ENCODE data around the gene MOB3C.

The MOB3C gene

DNA sequence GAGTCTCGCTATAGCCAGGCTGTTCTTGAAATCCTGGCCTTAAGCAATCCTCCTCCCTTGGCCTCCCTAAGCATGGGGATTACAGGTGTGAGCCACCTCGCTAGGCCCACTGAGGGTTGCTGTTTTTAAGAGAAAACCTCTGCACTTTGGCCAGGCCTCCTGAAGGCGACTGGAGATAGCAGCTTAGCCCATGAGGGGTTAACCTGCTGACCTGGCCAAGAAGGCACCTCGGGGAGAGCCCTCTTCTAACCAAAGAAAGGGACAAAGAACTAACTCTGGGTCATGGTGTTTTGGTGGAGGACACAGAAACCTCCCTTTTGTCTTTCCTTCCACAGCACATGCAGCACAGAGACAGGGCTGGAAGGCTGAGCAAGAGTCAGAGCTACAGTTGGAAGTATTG is 47.5 kb downstream of the MOB3C start:
- Histone ChIP-seq H3K27me3 (ENCODE audit: low read length) (no peaks in the 10 kb centered on the region), H3K36me3 (ENCODE audit: low read length) (no peaks in the 10 kb centered on the region), H2AFZ (ENCODE audit: low read depth, low read length, severe bottlenecking) (no peak overlapping the region), H3K4me2 (ENCODE audit: low read depth, low read length, poor library complexity, severe bottlenecking) (no peak overlapping the region), H3K9me2 (replicated peaks; ENCODE audit: insufficient read depth, low read length) (no peaks in the 10 kb centered on the region), H4K20me1 (ENCODE audit: low read depth, low read length) (no peaks in the 10 kb centered on the region), H3F3A (ENCODE audit: insufficient read depth) (no peaks in the 10 kb centered on the region), H3K9me3 (ENCODE audit: insufficient read depth, low read length) (no peaks in the 10 kb centered on the region), H3K4me3 (ENCODE audit: insufficient read depth, low read length, poor library complexity, severe bottlenecking) (no peak overlapping the region), H3K79me2 (ENCODE audit: insufficient read depth, low read length) (no peaks in the 10 kb centered on the region), H3K9ac (ENCODE audit: low read length) (no peak overlapping the region), H3K27ac (ENCODE audit: low read depth, low read length) (no peak overlapping the region)
- TF ChIP-seq, protein P1, sequence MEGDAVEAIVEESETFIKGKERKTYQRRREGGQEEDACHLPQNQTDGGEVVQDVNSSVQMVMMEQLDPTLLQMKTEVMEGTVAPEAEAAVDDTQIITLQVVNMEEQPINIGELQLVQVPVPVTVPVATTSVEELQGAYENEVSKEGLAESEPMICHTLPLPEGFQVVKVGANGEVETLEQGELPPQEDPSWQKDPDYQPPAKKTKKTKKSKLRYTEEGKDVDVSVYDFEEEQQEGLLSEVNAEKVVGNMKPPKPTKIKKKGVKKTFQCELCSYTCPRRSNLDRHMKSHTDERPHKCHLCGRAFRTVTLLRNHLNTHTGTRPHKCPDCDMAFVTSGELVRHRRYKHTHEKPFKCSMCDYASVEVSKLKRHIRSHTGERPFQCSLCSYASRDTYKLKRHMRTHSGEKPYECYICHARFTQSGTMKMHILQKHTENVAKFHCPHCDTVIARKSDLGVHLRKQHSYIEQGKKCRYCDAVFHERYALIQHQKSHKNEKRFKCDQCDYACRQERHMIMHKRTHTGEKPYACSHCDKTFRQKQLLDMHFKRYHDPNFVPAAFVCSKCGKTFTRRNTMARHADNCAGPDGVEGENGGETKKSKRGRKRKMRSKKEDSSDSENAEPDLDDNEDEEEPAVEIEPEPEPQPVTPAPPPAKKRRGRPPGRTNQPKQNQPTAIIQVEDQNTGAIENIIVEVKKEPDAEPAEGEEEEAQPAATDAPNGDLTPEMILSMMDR (IDR thresholded peaks at IDR 0.05; ENCODE audit: insufficient read depth, low read length, poor library complexity, severe bottlenecking) = no peak
- TF ChIP-seq EZH2phosphoT487 (conservative IDR thresholded peaks at IDR 0.05; ENCODE audit: low read length) = no peak

DNA sequence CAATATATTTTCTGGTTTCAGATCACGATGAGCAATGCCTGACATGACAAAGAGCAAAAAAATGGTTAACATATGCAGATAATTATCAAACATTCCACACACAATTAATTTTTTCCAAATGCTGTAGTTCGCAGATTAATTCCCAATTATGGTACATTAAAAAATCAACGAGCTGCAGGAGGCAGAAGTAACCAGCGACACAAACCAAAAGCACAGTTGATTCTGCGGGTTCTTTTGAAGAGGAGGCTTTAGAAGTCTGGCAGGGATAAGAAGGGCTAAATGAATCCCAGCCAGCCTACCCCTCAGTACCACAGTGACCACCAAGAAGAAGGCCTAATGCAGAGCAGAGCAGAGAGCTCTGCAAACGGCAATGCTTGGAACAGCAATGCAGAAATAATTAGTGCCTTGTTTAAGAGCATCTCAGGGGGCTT is 48.1 kb downstream of the MOB3C start:
- TF ChIP-seq, protein P1 (IDR thresholded peaks at IDR 0.05; ENCODE audit: insufficient read depth, low read length, poor library complexity, severe bottlenecking) = no peak
- TF ChIP-seq EZH2phosphoT487 (conservative IDR thresholded peaks at IDR 0.05; ENCODE audit: low read length) = no peak
- Histone ChIP-seq H3K27me3 (ENCODE audit: low read length) (no peaks in the 10 kb centered on the region), H3K79me2 (ENCODE audit: insufficient read depth, low read length) (no peaks in the 10 kb centered on the region), H3K36me3 (ENCODE audit: low read length) (no peaks in the 10 kb centered on the region), H3K9me2 (replicated peaks; ENCODE audit: insufficient read depth, low read length) (no peaks in the 10 kb centered on the region), H3K9me3 (ENCODE audit: insufficient read depth, low read length) (no peaks in the 10 kb centered on the region), H4K20me1 (ENCODE audit: low read depth, low read length) (no peaks in the 10 kb centered on the region), H3F3A (ENCODE audit: insufficient read depth) (no peaks in the 10 kb centered on the region), H3K4me2 (ENCODE audit: low read depth, low read length, poor library complexity, severe bottlenecking) (no peak overlapping the region), H3K27ac (ENCODE audit: low read depth, low read length) (no peak overlapping the region), H2AFZ (ENCODE audit: low read depth, low read length, severe bottlenecking) (no peak overlapping the region), H3K4me3 (ENCODE audit: insufficient read depth, low read length, poor library complexity, severe bottlenecking) (no peak overlapping the region), H3K9ac (ENCODE audit: low read length) (no peak overlapping the region)

DNA sequence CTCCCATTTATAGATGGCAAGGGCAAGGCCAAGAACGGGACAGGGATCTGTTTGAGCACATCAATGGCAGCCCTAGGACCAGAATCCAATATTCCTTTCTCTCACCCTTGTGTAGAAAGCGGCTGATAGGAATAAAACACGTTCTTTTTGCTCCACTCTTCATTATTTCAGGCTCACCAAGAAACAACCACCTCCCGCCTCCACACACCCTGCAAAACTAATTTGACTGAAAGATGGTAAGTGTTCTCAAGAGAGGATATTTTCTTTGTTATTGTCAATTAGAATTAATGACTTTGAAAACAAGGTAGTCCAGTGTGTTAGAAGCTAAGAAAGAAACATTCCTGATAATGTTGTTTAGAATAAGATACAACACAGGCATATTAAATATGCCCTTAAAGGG is 53.3 kb downstream of the MOB3C start:
- no peak overlapping the region for H3K9ac ChIP-seq (ENCODE audit: low read length)
- no peaks in the 10 kb centered on the region for H4K20me1 ChIP-seq (ENCODE audit: low read depth, low read length)
- H3F3A ChIP-seq (ENCODE audit: insufficient read depth) = no peaks in the 10 kb centered on the region
- H3K4me3 ChIP-seq (ENCODE audit: insufficient read depth, low read length, poor library complexity, severe bottlenecking) = no peak overlapping the region
- H3K9me2 ChIP-seq (replicated peaks; ENCODE audit: insufficient read depth, low read length) = no peaks in the 10 kb centered on the region
- H3K27ac ChIP-seq (ENCODE audit: low read depth, low read length) = no peak overlapping the region
- no peaks in the 10 kb centered on the region for H3K9me3 ChIP-seq (ENCODE audit: insufficient read depth, low read length)
- H3K4me2 ChIP-seq (ENCODE audit: low read depth, low read length, poor library complexity, severe bottlenecking) = no peak overlapping the region
- no peaks in the 10 kb centered on the region for H3K36me3 ChIP-seq (ENCODE audit: low read length)
- TF ChIP-seq, protein P1 (IDR thresholded peaks at IDR 0.05; ENCODE audit: insufficient read depth, low read length, poor library complexity, severe bottlenecking) = no peak
- no peak for TF ChIP-seq EZH2phosphoT487 (conservative IDR thresholded peaks at IDR 0.05; ENCODE audit: low read length)
- no peaks in the 10 kb centered on the region for H3K79me2 ChIP-seq (ENCODE audit: insufficient read depth, low read length)
- no peak overlapping the region for H2AFZ ChIP-seq (ENCODE audit: low read depth, low read length, severe bottlenecking)
- H3K27me3 ChIP-seq (ENCODE audit: low read length) = no peaks in the 10 kb centered on the region

All from SU-DHL-6 (cell line).